Right lobe of liver (tissue), 6 donors: ENCODE measurements around the gene NTN1. TPM values are rescaled to one million over a fixed set of nuclear protein-coding genes. Genes with fewer than 3 reads are reported as not detected.

Experiments used
- ATAC-seq, 4 donors: fragments of 200-7000 bp; cut with Tn5 transposase; one replicate each; pipeline ENCODE4 v1.9.1; 2020; ENCODE audit warnings: mild to moderate bottlenecking in 4 of 4, moderate library complexity in 4 of 4
- DNase-seq, 3 donors: peaks; one replicate each; pipeline ENCODE4 v3.0.0-alpha.2; 2020
- H3K27ac ChIP-seq, 3 donors: fragments of 200-600 bp; one replicate each; pipeline ENCODE4 v1.8.0; 2022
- H3K27me3 ChIP-seq, 2 donors: fragments of 200-600 bp; one replicate each; pipeline ENCODE4 v1.8.0; 2022
- H3K36me3 ChIP-seq, 4 donors: fragments of 200-600 bp; sonication (generic) in 1 of 4; one replicate each; pipeline versions ENCODE4 v1.5.1 to v1.8.0; 2017 to 2022; ENCODE audit warnings: control low read depth in 1 of 4
- H3K4me1 ChIP-seq, 4 donors: fragments of 200-600 bp; sonication (generic) in 1 of 4; one replicate each; pipeline versions ENCODE4 v1.5.1 to v1.8.0; 2017 to 2022; ENCODE audit warnings: control low read depth in 1 of 4
- H3K4me3 ChIP-seq, 3 donors: fragments of 200-600 bp; one replicate each; pipeline ENCODE4 v1.8.0; 2022
- H3K9me3 ChIP-seq, 4 donors: fragments of 200-600 bp; sonication (generic) in 1 of 4; one replicate each; pipeline versions ENCODE4 v1.5.1 to v1.8.0; 2017 to 2022; ENCODE audit warnings: control low read depth in 1 of 4
- POLR2A ChIP-seq: fragments of 450-650 bp; IDR thresholded peaks from one replicate; pipeline ENCODE4 v1.6.1; 2017; ENCODE audit warnings: antibody characterized with exemption, mild to moderate bottlenecking
- WGBS: methylation state at CpG from one replicate; pipeline ENCODE4 v1.1.6; 2018; ENCODE audit warnings: low coverage, low lambda C conversion rate; ENCODE audit not compliant: insufficient coverage; ENCODE audit errors: missing lambda C conversion rate; 5-methylcytosine and 5-hydroxymethylcytosine counted together
- intact Hi-C, 2 donors: fragments of 100-400 bp; cut with DNase I; formaldehyde crosslinking; loops; one replicate each; pipeline versions ENCODE4 v1.11.2 to v1.14.1; 2022
- total RNA-seq, 6 experiments: library from RNA; depleted of rRNA in 2 of 6; stranded (reverse); fragments of >200 nt in 2 of 6; fragmentation: NEBNext Ultra II Directional in 3 of 6; extraction: Animal tissue kit (Norgen Biotek cat#: 25700) in 3 of 6; gene quantifications; one replicate each; pipeline versions ENCODE4 v1.1.0 to v1.2.4, GENCODE V29; 2016 to 2023
- TF ChIP-seq, protein P1 (sequence below), 4 donors: fragments of 200-600 bp in 3 of 4; fragments of 450-650 bp in 1 of 4; IDR thresholded peaks; one replicate each; pipeline versions ENCODE4 v1.5.1 to v1.8.0; 2016 to 2022; ENCODE audit warnings: antibody characterized with exemption in 4 of 4, mild to moderate bottlenecking in 2 of 4
- donor health status: DM: no; HTN: yes; CAD: no.
- donor health status: DM: no; HTN: no; CAD: no.
- donor health status: DM: no; HTN: no; CAD: no.
- donor health status: DM: no; HTN: yes; CAD: no.
- donor health status: DM: no; HTN: yes; CAD: no.

NTN1 gene
- total RNA-seq, 6 experiments from 2014 or later = 3.5 to 12.5 (median 8.5) TPM

DNA sequence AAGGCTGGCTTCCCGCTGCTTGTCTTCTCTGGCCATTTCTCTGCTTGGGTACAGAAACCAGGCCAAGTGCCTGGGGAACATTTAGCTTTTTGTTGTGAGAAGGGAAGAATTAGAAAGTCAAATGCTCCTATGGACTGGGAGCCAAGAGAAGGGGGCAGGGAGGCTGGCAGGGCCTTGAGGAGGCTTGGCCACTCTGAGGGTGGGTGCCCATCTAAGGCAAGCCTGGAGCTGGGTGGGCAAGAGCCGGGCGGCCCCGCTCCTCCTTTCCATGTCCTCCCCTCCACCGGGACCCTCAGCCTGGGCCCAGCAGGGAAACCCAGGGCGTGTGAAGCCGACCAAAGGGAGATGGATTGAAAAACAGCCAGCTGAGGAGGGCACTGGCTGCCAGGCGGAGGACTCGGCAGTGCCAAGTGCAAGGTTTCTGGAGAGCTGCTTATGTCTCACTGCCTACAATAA, 69.4 kb downstream of the NTN1 start:
- WGBS = 34% methylated on average over 4 of the region's 9 CpGs
- H3K4me3 ChIP-seq = no peak overlapping the region
- no peaks in the 10 kb centered on the region for H3K9me3 ChIP-seq
- no peaks in the 10 kb centered on the region for H3K27me3 ChIP-seq
- H3K27ac ChIP-seq = no peak overlapping the region
- intact Hi-C loops = no loop called here
- ATAC-seq (peak in 2 of 4 donors; percentile 40 to 44), DNase-seq (no peak)
- TF ChIP-seq, protein P1, sequence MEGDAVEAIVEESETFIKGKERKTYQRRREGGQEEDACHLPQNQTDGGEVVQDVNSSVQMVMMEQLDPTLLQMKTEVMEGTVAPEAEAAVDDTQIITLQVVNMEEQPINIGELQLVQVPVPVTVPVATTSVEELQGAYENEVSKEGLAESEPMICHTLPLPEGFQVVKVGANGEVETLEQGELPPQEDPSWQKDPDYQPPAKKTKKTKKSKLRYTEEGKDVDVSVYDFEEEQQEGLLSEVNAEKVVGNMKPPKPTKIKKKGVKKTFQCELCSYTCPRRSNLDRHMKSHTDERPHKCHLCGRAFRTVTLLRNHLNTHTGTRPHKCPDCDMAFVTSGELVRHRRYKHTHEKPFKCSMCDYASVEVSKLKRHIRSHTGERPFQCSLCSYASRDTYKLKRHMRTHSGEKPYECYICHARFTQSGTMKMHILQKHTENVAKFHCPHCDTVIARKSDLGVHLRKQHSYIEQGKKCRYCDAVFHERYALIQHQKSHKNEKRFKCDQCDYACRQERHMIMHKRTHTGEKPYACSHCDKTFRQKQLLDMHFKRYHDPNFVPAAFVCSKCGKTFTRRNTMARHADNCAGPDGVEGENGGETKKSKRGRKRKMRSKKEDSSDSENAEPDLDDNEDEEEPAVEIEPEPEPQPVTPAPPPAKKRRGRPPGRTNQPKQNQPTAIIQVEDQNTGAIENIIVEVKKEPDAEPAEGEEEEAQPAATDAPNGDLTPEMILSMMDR (IDR thresholded peaks at IDR 0.05) = no peak
- TF ChIP-seq POLR2A = no peak
- no peaks in the 10 kb centered on the region for H3K36me3 ChIP-seq
- H3K4me1 ChIP-seq = peaks cover 0 to 10% (median 5%) of the 10 kb centered on the region in 4 donors

DNA sequence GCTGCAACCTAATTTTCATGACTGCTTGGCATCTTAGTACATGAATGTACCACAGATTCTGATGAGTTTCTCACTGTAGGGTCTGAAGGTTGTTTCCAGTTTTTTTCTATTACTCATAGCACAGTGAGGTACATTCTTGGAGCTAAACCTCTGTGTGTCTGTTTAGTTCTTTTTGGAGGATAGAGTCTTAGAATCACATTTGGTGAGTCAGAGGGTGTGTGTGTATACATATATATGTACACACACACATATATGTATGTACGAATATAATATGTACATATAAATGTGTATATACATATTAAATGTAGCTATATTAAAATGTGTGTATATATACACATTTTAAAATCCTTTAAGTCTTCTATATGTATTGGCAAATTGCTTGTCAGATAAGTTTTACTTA, 72.9 kb downstream of the NTN1 start:
- intact Hi-C loops = no loop called here
- no peaks in the 10 kb centered on the region for H3K9me3 ChIP-seq
- no peak for DNase-seq
- no peaks in the 10 kb centered on the region for H3K36me3 ChIP-seq
- WGBS = 77% methylated on average over 1 of the region's 1 CpG
- TF ChIP-seq POLR2A = no peak
- TF ChIP-seq, protein P1 (IDR thresholded peaks at IDR 0.05) = no peak
- ATAC-seq = no peak
- peaks cover 0 to 14% (median 7%) of the 10 kb centered on the region in 4 donors for H3K4me1 ChIP-seq
- H3K4me3 ChIP-seq = no peak overlapping the region
- no peak overlapping the region for H3K27ac ChIP-seq
- no peaks in the 10 kb centered on the region for H3K27me3 ChIP-seq

DNA sequence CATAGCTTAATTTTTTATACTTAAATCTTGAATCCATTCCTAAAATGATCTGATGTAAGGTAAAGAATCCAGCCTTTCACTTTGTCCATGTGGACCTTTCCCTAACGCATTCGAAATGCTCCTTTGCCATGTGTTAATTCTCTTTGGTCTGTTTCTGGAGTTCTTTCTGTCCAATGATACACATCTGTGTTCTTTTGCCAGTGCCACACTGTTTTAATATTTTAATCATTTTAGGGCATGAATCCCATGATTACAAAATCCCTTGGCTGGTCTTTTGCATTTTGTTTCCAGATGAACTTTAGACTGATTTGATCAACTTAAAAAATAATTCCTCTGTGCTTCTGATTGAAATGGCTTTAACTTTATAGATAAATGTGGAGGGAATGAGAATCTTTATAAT, 74.1 kb downstream of the NTN1 start:
- Histone ChIP-seq H3K27me3 (no peaks in the 10 kb centered on the region), H3K36me3 (no peaks in the 10 kb centered on the region), H3K9me3 (no peaks in the 10 kb centered on the region), H3K4me3 (no peak overlapping the region), H3K27ac (peak overlapping the region in 2 of 3 donors; percentile 42 to 55), H3K4me1 (peaks cover 0 to 16% (median 7%) of the 10 kb centered on the region in 4 donors)
- peak; percentile 60 to 88 (median 82) for ATAC-seq
- no peak for DNase-seq
- WGBS = 29% methylated on average over 2 of the region's 2 CpGs
- TF ChIP-seq POLR2A = no peak
- TF ChIP-seq, protein P1 (IDR thresholded peaks at IDR 0.05) = no peak
- intact Hi-C loops = no loop called here

DNA sequence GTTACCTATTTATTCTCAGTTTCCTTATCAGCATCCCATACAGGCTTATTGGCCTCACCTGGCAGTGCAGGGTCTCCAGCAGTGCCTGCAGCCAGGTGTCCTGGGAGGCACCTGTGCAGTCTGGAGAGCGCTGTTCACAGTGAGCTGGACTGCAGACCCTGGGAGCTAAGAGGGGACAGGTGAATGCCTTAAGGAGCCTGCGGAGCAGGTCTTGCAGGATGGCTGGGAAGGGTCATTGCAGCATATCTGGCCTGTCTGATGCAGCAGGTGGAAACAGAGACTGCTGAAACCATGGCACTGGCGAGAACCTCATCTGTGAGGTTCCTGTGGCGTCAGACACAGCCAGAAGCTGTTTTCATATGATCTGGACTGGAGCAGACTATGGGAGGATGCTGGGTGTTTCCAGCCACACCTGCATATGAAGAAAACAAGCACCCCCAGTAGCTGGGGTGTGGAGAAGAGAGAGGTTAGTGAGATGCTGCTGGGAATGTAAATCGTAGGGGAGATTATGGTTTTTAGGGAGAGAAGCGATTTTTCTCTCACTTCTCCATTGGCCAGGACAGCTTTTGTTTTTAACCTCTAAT, 77.0 kb downstream of the NTN1 start:
- WGBS = 65% methylated on average over 3 of the region's 6 CpGs
- H3K9me3 ChIP-seq = no peaks in the 10 kb centered on the region
- no peak for ATAC-seq

More for the DNA sequence above, 77.0 kb downstream of the NTN1 start:
- Histone ChIP-seq H3K27ac (no peak overlapping the region), H3K4me1 (peaks cover 0 to 26% (median 7%) of the 10 kb centered on the region in 4 donors), H3K27me3 (no peaks in the 10 kb centered on the region), H3K36me3 (no peaks in the 10 kb centered on the region), H3K4me3 (no peak overlapping the region)
- no peak for DNase-seq
- TF ChIP-seq, protein P1 (IDR thresholded peaks at IDR 0.05) = no peak
- no peak for TF ChIP-seq POLR2A
- intact Hi-C loops = no loop called here
